Muscle of back (tissue), 13 donors: ENCODE data around the gene RNF10. TPM values are rescaled to one million over a fixed set of nuclear protein-coding genes. Genes with fewer than 3 reads are reported as not detected.
"Not testable (repeated sequence)": the region's sequence is repeated elsewhere in the genome, so short reads cannot be mapped to it uniquely, and the experiment has no call there.

Experiments
- DNase-seq, 3 donors: peaks; one replicate each; pipeline versions ENCODE4 v3.0.0 to v3.0.0-alpha.2; 2013
- long read RNA-seq, 9 donors: transcript quantifications; one replicate each; lab custom pipeline, GENCODE V29; 2026
- polyA plus RNA-seq, 10 donors: library from polyadenylated mRNA; unstranded; fragments of 120-200 nt; gene quantifications; one replicate each; pipeline ENCODE4 v1.2.1, GENCODE V29; 2013; ENCODE audit not compliant: insufficient read length in 10 of 10

The RNF10 gene
- 100 to 1,000 TPM; 148 to 189 (median 157) TPM for polyA plus RNA-seq
- long read RNA-seq, donor 1, transcript RNF10-201 (17 exons, 3,825 nt) = major isoform, 11 of 15 reads
- long read RNA-seq, donor 1, partial matches to known transcripts = 0 of 15 reads
- long read RNA-seq, donor 1, other reads (novel, unspliced or antisense) = 0 of 15 reads
- long read RNA-seq, donor 2, transcript RNF10-201 (17 exons, 3,825 nt) = major isoform, 8 of 9 reads
- long read RNA-seq, donor 2, partial matches to known transcripts = 0 of 9 reads
- long read RNA-seq, donor 2, other reads (novel, unspliced or antisense) = 0 of 9 reads
- long read RNA-seq, donor 3 = 0 reads
- long read RNA-seq, donor 4, partial matches to known transcripts = 0 of 4 reads
- long read RNA-seq, donor 4, other reads (novel, unspliced or antisense) = 0 of 4 reads
- long read RNA-seq, donor 5, transcript RNF10-201 (17 exons, 3,825 nt) = major isoform, 8 of 25 reads
- long read RNA-seq, donor 5, partial matches to known transcripts = 11 of 25 reads
- long read RNA-seq, donor 5, other reads (novel, unspliced or antisense) = 0 of 25 reads
- long read RNA-seq, donor 6, transcript RNF10-201 (17 exons, 3,825 nt) = major isoform, 9 of 18 reads
- long read RNA-seq, donor 6, partial matches to known transcripts = 6 of 18 reads
- long read RNA-seq, donor 6, other reads (novel, unspliced or antisense) = 0 of 18 reads
- long read RNA-seq, donor 7, transcript RNF10-201 (17 exons, 3,825 nt) = major isoform, 10 of 19 reads
- long read RNA-seq, donor 7, partial matches to known transcripts = 6 of 19 reads
- long read RNA-seq, donor 7, other reads (novel, unspliced or antisense) = 0 of 19 reads
- long read RNA-seq, donor 8, partial matches to known transcripts = 0 of 7 reads
- long read RNA-seq, donor 8, other reads (novel, unspliced or antisense) = 0 of 7 reads
- long read RNA-seq, donor 9, partial matches to known transcripts = 0 of 6 reads
- long read RNA-seq, donor 9, other reads (novel, unspliced or antisense) = 0 of 6 reads

DNA sequence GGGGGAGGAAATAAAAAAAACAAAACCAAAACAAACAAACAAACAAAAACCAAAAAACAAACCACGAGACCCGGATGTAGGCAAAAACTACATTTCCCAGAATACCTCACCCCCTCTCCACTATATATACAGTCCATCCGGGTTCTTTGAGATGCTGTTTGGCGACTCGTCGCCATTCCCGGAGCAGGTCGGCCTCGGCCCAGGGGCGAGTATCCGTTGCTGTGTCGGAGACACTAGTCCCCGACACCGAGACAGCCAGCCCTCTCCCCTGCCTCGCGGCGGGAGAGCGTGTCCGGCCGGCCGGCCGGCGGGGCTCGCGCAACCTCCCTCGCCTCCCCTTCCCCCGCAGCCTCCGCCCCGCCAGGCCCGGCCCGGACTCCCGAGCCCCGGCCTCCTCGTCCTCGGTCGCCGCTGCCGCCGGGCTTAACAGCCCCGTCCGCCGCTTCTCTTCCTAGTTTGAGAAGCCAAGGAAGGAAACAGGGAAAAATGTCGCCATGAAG is at the start of gene RNF10:
TSS of gene RNF10 (plus strand) at position 154 of the 500 bp plus-strand sequence. CDS start 456 bp downstream, outside the sequence.
- peak; percentile 92 to 96 (median 92) for DNase-seq

DNA sequence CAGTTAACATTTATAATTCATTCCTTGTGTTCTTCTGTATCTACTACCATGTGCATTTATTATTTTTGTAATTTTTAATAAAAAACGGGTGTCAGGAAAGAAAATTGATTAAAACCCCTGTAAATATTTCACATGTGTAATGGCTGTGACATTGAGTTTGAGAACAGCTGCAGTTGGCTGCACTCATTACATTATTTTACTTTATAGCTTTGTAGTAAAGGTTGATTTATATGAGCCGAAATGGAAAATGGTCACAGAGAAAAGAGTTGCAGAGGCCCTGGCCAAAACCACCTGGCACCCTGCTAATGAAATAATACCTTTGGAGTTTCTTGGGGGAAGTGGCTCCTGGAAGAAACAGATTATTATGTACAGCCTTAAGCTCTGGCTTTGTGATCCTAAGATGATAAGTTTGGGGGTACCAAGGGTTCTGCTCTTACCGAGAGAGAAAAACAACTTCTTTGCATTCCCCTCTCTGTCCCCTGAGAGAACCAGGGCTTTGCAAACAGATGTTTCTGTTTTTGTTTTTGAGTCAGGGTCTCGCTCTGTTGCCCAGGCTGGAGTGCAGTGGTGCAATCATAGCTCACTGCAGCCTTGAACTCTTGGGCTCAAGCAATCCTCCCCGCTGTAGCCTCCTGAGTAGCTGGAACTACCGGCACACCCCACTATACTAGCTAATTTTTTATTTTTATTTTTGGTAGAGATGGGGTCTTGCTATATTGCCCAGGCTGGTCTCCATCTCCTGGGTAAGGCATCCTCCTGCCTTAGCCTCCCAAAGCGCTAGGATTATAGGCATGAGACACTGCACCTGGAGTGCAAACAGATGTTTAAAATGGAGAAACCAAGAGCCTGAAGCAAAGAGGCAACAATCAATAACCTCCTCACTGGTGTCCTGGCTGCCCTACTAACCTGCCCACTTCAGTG is 47.9 kb upstream of the RNF10 start:
- no peak for DNase-seq

GRCh38 chr12:120487552-120487951 is 46.6 kb upstream of the RNF10 start:
- not testable (repeated sequence) for DNase-seq

DNA sequence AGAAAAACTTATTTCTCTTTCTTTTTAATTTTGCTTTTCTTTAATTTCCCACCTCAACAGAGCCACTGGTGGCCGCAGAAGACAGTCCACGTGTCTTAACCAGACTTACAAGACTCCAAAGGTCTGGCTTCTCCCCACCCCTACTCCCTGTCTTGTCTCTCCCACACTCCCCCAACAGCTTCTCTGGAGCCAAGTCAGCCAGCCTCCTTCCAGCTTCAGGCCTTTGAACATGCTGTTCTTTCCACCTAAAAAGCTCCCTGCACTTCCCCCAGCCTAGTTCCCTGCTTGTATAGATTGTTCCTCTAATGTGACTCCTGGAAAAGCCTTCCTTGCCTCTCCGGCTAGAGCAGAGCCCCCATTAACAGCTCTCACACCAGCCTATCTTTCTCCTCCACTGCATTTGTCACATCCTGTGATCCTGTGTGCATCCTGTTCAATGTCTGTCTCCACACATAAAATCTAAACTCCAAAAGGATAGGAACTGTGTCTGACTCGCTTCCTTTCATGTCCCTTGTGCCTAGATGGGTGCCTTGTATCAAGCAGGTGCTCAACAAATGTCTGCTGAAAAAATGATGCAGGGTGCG is 46.0 kb upstream of the RNF10 start:
- peak in 1 of 3 donors; percentile 24 for DNase-seq

GRCh38 chr12:120489018-120489417 is 45.1 kb upstream of the RNF10 start:
- DNase-seq = peak in 1 of 3 donors; percentile 54

- no peak for DNase-seq
Observed at GRCh38 chr12:120490325-120490724, 43.8 kb upstream of the RNF10 start.

GRCh38 chr12:120490833-120491512 is 43.2 kb upstream of the RNF10 start:
- peak in 1 of 3 donors; percentile 30 for DNase-seq

- no peak for DNase-seq
Observed at GRCh38 chr12:120495186-120495730, 38.9 kb upstream of the RNF10 start.

DNA sequence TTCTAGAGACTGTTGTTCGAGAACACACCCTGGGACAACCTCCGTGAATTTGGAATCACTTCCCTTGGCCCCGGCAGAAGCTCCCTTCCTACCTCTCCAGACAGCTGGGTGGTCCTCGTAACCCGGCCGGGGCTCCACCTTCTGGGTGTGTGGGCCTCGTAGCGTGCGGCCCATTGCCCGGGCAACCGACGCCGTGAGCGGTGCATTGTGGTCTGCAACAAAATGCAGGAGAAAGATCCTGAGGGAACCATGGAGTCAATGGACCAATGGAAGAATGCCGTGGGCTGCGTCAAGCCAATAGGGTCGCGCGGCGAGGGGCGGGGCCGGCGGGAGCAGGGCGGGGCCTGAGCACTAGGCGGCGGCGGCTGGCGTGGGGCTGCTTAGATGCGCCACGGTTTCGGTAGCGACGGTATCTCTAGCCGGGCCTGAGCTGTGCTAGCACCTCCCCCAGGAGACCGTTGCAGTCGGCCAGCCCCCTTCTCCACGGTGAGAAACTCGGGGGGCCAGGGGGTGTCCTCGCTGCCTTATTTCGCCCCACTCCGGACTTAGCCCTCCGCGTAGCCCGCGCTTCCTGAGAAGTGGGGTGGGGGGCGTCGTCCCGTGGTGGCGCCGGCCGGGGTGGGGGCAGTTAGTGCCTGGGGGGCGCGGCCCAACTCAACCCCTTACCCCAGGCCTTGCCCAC is 38.3 kb upstream of the RNF10 start, which contains the start of gene DYNLL1:
TSS of gene DYNLL1 (plus strand) at position 383 of the 682 bp plus-strand sequence. CDS start 309 bp downstream, outside the sequence.
- peak; percentile 97 to 98 (median 97) for DNase-seq

DNA sequence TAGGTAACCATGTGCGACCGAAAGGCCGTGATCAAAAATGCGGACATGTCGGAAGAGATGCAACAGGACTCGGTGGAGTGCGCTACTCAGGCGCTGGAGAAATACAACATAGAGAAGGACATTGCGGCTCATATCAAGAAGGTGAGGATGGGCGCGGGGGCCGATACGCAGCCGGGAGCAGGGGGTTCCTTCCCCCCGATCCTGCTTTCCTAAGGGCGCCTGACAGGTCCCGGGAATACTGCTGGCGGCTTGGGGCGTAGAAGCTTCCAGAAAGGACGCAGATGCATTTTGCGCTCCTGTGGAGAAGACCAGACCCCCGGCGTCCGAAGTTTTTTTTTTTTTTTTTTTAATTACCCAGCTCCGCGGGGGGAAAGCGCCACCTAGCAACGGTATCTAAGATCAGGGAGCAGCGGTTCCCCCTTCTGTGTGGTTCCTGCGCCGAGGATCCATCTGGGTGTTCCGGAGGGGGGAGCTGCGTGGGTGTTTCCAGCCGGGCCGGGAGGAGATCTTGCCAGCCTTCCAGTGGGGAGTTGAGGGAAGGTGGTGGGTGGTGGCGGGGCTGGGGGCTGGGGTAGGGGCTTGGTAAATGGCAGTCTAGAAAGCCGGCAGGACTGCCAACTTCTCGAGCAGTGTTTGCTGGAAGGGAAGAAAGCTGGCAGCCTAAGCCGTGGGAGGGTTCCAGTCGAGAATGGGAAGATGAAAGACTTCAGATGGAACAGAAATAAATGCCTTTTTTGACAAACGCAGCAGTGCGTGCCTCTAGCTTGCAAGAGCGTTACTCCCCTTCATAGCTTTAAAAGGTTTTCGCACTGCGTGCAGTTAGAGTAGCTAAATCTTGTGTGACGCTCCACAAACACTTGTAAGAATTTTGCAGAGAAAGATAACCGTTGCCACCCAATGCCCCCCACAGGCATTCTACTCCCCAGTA is 37.5 kb upstream of the RNF10 start:
- DNase-seq = peak; percentile 41 to 72 (median 62)

- DNase-seq = no peak
Observed at GRCh38 chr12:120497524-120498150, 36.5 kb upstream of the RNF10 start.

DNA sequence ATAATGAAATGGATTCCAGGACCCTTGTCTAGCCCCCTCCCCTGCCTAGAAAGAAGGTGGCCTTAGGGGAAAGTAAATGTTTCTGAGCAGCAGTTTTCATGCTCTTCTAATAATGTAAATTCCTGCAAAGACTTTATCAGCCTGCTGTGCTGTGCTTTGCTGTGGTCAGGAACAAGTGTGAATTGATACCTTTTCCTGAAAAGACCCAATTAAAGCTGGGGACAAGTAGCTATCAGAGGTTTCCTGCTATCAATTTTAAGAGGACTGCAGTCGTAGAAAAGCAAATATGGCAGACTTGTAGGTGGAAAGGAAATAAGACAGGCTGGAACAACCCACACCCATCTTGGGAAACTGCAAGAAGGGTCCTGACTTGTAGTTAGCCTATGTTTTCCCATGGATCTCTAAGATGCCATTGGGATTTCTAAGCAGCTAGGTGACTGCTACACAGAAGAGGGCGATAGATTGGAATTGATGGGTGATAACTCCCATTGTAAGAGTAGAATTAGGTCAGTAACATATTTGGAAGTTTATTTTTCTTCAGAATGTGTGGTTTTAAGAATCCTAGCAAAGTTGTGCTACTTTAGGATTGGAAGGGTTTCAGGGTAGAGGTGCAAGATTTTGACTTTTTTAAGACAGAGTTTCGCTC is 35.2 kb upstream of the RNF10 start:
- DNase-seq = no peak

- no peak for DNase-seq
Observed at GRCh38 chr12:120500581-120500980, 33.6 kb upstream of the RNF10 start.

DNA sequence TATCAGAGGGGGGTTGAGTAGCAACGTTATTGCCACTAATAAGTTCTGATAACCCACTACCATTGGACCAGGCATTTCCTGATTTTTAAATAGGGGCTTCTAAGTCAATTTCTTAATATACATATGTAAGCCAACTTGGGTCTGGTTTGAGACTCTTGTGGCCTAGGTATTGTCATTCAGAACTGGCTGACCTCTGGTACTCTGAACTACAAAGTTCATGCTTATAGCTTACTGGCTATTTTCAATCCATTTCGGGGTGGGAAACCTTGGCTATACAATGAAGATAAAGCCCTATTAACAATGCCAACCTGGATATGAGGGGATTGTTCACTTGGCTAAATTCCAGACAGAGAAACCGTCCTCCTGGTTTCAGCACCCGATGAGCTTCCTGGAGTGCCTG is 29.6 kb upstream of the RNF10 start:
- DNase-seq = no peak

- DNase-seq = no peak
Observed at GRCh38 chr12:120508537-120508936, 25.6 kb upstream of the RNF10 start.

- no peak for DNase-seq
Observed at GRCh38 chr12:120514002-120514401, 20.2 kb upstream of the RNF10 start.

DNA sequence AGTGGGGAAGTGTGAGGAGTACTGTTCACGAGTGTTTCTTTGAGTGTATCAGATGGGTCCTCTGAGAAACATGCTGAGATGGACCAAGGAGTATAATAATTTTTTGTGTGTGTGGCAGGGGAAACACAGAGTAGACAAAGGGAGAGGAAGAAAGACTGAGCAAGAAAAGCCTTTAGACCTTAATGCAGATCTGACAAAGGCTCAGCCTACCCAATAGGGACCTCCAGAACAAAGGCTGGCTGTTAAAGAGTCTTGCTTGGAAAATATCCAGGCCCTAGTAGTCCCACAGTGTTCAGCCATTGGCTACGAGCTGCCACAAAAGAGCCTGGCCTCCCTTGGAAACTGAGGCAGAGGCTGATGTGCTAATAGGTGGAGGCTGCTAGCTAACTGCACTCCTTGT is 18.7 kb upstream of the RNF10 start:
- no peak for DNase-seq
